Spinal cord (tissue), 10 donors: Measurements from ENCODE around the gene PDLIM1. TPM values are rescaled to one million over a fixed set of nuclear protein-coding genes. Genes with fewer than 3 reads are reported as not detected.
"Not testable (repeated sequence)": the region's sequence is repeated elsewhere in the genome, so short reads cannot be mapped to it uniquely, and the experiment has no call there.

Source experiments
- DNase-seq, 6 donors: peaks; one replicate each; pipeline versions ENCODE4 v3.0.0 to v3.0.0-alpha.2; 2013 to 2015; ENCODE audit warnings: low spot score in 6 of 6, low read depth in 4 of 6
- H3K27ac ChIP-seq: one replicate; pipeline ENCODE4 v1.5.1; 2013; ENCODE audit warnings: low read depth, low read length, control low read depth
- H3K27me3 ChIP-seq: one replicate; pipeline ENCODE4 v1.6.1; 2013; ENCODE audit warnings: low read length; ENCODE audit not compliant: control insufficient read depth, insufficient read depth
- H3K36me3 ChIP-seq: one replicate; pipeline ENCODE4 v1.6.1; 2013; ENCODE audit warnings: low read length; ENCODE audit not compliant: control insufficient read depth, insufficient read depth
- H3K4me1 ChIP-seq: one replicate; pipeline ENCODE4 v1.6.1; 2013; ENCODE audit warnings: low read length; ENCODE audit not compliant: control insufficient read depth, insufficient read depth
- H3K4me3 ChIP-seq: one replicate; pipeline ENCODE4 v1.5.1; 2013; ENCODE audit warnings: low read depth, low read length, control low read depth
- H3K9me3 ChIP-seq: one replicate; pipeline ENCODE4 v1.6.1; 2013; ENCODE audit warnings: low read length; ENCODE audit not compliant: control insufficient read depth, insufficient read depth
- WGBS: methylation state at CpG from one replicate; pipeline ENCODE4 v1.1.5; 2013; ENCODE audit warnings: missing lambda C conversion rate; ENCODE audit not compliant: insufficient coverage; 5-methylcytosine and 5-hydroxymethylcytosine counted together
- polyA plus RNA-seq, 2 donors: library from polyadenylated mRNA; unstranded; fragments of 120-200 nt; gene quantifications; one replicate each; pipeline ENCODE4 v1.2.1, GENCODE V29; 2013; ENCODE audit not compliant: insufficient read length in 2 of 2
- total RNA-seq, 2 donors: library from RNA; depleted of rRNA in 1 of 2; stranded (reverse); fragments of 120-200 nt in 1 of 2; fragments of >200 nt in 1 of 2; gene quantifications; one replicate each; pipeline versions ENCODE4 v1.2.3 to v1.2.4, GENCODE V29; 2013 to 2014
- donor health status: healthy.

Gene PDLIM1
- total and polyA plus RNA-seq, 4 donors = 8.5 to 33.0 (median 20.4) TPM

DNA sequence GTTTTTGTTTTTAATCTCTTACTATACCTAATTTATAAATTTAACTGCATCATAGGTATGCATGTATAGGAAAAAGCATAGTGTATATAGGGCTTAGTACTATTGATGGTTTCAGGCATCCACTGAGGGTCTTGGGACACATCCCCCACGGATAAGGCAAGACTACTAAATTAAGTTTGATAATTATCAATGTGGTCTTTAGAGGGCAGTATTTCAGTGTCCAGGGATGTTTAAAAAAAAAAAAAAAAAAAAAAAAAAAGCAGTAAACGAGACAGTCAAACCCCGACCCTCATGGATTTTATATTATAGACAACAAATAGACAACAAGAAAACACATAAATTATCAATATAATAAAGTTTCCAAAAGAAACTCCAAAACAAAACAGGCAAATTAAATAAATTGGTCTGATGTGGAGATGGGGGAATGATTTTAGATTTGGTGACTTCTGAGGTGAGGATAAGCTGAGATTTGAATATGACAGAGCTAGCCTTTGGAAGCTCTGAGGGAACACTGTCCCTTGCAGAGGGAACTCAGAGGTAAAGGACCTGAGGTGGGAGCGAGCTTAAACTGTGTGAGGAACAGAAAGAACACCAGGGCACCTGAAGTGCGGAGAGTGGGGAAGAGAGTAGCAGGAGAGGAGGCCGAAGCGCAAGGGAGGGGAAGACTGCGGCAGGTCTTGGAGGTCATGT is 82.0 kb downstream of the PDLIM1 start:
- H3K4me1 ChIP-seq = no peaks in the 10 kb centered on the region
- no peak for DNase-seq
- no peaks in the 10 kb centered on the region for H3K9me3 ChIP-seq
- no peaks in the 10 kb centered on the region for H3K27me3 ChIP-seq
- no peak overlapping the region for H3K27ac ChIP-seq
- WGBS = 90% methylated on average over 5 of the region's 8 CpGs
- H3K36me3 ChIP-seq = no peaks in the 10 kb centered on the region
- no peak overlapping the region for H3K4me3 ChIP-seq

DNA sequence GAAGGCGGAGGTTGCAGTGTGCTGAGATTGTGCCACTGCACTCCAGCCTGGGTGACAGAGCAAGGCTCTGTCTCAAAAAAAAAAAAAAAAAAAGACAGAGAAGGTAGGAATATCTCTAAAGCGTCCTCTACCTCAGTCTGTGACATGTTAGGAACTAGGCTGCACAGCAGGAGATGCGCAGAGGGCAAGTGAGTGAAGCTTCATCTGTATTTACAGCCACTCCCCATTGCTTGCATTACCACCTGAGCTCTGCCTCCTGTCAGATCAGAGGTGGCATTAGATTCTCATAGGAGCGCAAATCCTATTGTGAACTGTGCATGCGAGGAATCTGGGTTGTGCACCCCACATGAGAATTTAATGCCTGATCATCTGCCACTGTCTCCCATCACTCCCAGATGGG is 87.9 kb downstream of the PDLIM1 start:
- not testable (repeated sequence) for H3K27ac ChIP-seq, H3K9me3 ChIP-seq, DNase-seq, H3K4me3 ChIP-seq, H3K4me1 ChIP-seq, H3K36me3 ChIP-seq, H3K27me3 ChIP-seq
- WGBS = 83% methylated on average over 4 of the region's 5 CpGs

DNA sequence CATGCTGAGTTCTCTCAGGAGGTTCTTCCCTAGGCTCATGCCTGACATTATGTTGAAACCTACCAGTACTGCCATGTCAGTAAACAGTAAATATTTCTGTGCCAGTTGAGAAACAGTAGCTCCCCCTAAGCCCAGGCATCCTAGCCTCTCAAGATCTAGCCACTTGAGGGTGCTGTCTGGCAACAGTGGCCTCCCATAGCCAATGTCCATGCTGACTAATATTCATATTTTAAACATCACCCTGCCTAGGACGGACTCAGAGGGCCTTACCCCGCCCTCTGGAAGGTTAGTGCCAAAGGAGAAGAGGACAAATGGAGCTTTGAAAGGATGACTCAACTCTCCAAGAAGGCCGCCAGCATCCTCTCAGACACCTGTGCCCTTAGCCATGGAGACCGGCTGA is 89.1 kb downstream of the PDLIM1 start:
- Histone ChIP-seq H3K27me3 (no peaks in the 10 kb centered on the region), H3K9me3 (no peaks in the 10 kb centered on the region), H3K36me3 (no peaks in the 10 kb centered on the region), H3K4me3 (no peak overlapping the region), H3K4me1 (no peaks in the 10 kb centered on the region), H3K27ac (no peak overlapping the region)
- no peak for DNase-seq
- WGBS = 100% methylated on average over 4 of the region's 4 CpGs

DNA sequence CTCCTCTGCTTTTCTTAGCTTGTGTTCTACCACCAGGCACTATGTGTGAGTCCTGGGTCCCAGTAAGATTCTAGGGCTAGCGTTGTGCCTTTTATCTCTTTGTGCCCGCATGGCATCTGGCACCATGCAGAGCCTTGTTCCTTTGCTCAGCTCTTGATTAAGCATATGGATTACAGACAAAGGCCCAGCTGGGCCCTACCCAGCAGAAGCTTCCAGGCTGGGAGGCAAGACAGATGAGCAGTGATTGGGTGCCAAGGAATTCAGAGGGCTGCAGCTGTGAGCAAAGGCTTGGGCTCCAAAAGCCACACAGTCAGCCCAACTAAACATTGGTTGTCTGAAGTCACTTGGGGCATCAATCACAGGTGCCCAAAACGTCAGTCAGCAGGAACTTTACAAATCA is 94.8 kb downstream of the PDLIM1 start:
- WGBS = 27% methylated on average over 2 of the region's 3 CpGs
- no peaks in the 10 kb centered on the region for H3K36me3 ChIP-seq
- peak in 5 of 6 donors; percentile 29 to 86 (median 53) for DNase-seq
- peaks cover 10% of the 10 kb centered on the region for H3K4me1 ChIP-seq
- no peaks in the 10 kb centered on the region for H3K27me3 ChIP-seq
- H3K27ac ChIP-seq = no peak overlapping the region
- no peak overlapping the region for H3K4me3 ChIP-seq
- H3K9me3 ChIP-seq = no peaks in the 10 kb centered on the region

DNA sequence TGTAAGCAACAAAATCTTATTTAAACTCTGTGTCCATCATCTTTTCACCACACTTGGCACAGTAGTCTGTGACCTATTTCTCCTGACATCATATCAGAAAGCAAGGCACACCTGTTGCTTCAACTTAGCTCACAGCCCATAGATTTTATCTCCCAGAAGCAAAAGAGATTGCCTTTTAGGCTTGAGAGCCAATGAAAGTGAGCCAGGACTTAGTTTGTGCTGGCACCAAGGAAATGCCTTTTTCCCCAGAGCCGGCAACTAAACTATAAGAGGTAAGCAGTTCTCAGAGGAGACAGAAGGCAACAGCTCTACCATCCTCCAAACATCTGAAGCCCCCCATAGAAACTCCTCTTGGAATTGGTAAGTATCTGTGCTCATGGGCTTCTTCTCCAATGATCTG is 96.9 kb downstream of the PDLIM1 start, which contains the start of gene ACSM6:
Gene ACSM6 (plus strand): TSS at position 295 of the 400 bp plus-strand sequence. CDS start 248 bp downstream, outside the sequence.
- Histone ChIP-seq H3K4me1 (peaks cover 10% of the 10 kb centered on the region), H3K9me3 (no peaks in the 10 kb centered on the region), H3K27ac (no peak within 1 kb of the TSS), H3K36me3 (no peaks in the 10 kb centered on the region), H3K4me3 (no peak within 1 kb of the TSS), H3K27me3 (no peaks in the 10 kb centered on the region)
- no CpG with 5 or more reads among the region's 1 CpG for WGBS
- no peak for DNase-seq

DNA sequence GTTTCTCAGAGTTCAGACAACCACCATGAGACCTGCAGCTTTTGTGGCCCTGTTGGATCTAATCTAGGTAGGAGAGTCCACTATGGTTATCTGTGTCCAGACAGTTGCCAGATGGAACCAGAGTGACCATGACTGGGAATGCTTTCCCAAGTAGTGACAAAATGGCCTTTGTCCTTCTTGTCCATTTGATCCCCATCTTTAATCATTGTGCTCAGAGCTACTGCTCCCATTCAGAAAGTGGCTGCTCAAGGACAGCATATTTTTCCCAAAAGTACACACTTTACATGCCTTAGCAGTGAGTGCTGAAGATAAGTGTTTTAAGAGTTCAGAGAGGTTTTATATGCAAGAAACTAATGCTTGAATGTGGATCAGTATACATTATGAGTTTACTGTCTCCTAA is 102.2 kb downstream of the PDLIM1 start:
- H3K9me3 ChIP-seq = no peaks in the 10 kb centered on the region
- H3K27me3 ChIP-seq = no peaks in the 10 kb centered on the region
- DNase-seq = no peak
- H3K36me3 ChIP-seq = no peaks in the 10 kb centered on the region
- H3K4me1 ChIP-seq = no peaks in the 10 kb centered on the region
- H3K4me3 ChIP-seq = no peak overlapping the region
- H3K27ac ChIP-seq = no peak overlapping the region

DNA sequence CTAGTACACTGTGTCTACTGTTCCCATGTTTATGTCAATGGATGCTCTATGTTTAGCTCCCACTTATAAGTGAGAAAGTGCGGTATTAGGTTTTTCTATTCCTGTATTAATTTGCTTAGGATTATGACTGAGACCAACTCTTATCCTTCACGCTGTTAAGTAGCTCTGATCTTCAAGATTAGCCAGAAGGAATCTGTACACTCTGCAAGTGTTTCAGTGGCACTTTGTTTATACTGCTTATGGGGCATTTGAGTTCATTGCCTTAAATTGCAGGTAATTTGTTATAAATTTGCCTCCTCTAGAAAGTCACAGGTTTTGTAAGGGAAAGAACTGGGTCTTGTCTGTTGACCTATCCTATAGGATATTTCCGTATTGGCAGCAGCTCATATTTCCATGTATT is 103.2 kb downstream of the PDLIM1 start:
- Histone ChIP-seq H3K27ac (no peak overlapping the region), H3K9me3 (no peaks in the 10 kb centered on the region), H3K4me1 (no peaks in the 10 kb centered on the region), H3K36me3 (no peaks in the 10 kb centered on the region), H3K4me3 (no peak overlapping the region), H3K27me3 (no peaks in the 10 kb centered on the region)
- WGBS = no CpG with 5 or more reads among the region's 3 CpGs
- DNase-seq = no peak

Other genes with a start within 250 kb of the PDLIM1 start
- 1 to 10 TPM; 1.8 to 2.6 TPM for gene CYP2C8, start 221.5 kb downstream of the PDLIM1 start, total RNA-seq
- gene CYP2C8, start 221.5 kb downstream of the PDLIM1 start, polyA plus RNA-seq = 1 to 10 TPM; 6.1 to 7.0 TPM
- gene ACSM6, start 96.8 kb downstream of the PDLIM1 start, total RNA-seq = not detected
- under 1 TPM; 0.14 to 0.15 TPM for gene ACSM6, start 96.8 kb downstream of the PDLIM1 start, polyA plus RNA-seq